Testis (tissue), 3 donors: Measurements from ENCODE around the gene DIO1. TPM values are rescaled to one million over a fixed set of nuclear protein-coding genes. Genes with fewer than 3 reads are reported as not detected.

Source experiments
- DNase-seq: peaks from one replicate; pipeline ENCODE4 v3.0.0-alpha.2; 2019
- H3K27ac ChIP-seq, 2 donors: fragments of 200-600 bp; sonication (generic); one replicate each; pipeline ENCODE4 v1.5.1; 2019
- H3K27me3 ChIP-seq: fragments of 200-600 bp; sonication (generic); one replicate; pipeline ENCODE4 v1.5.1; 2019
- H3K36me3 ChIP-seq: fragments of 200-600 bp; sonication (generic); one replicate; pipeline ENCODE4 v1.5.1; 2017; ENCODE audit warnings: low read depth; ENCODE audit errors: missing control alignments
- H3K4me1 ChIP-seq: fragments of 200-600 bp; sonication (generic); one replicate; pipeline ENCODE4 v1.5.1; 2019
- H3K4me3 ChIP-seq, 2 donors: fragments of 200-600 bp; sonication (generic); one replicate each; pipeline ENCODE4 v1.5.1; 2017 to 2019
- H3K9me3 ChIP-seq: fragments of 200-600 bp; sonication (generic); one replicate; pipeline ENCODE4 v1.5.1; 2017
- POLR2A ChIP-seq: fragments of 450-650 bp; IDR thresholded peaks from one replicate; pipeline ENCODE4 v1.6.1; 2017; ENCODE audit warnings: antibody characterized with exemption, mild to moderate bottlenecking, moderate library complexity
- WGBS, 2 donors: methylation state at CpG; one replicate each; pipeline ENCODE4 v1.1.5; 2018; 5-methylcytosine and 5-hydroxymethylcytosine counted together
- intact Hi-C: fragments of 100-400 bp; cut with DNase I; formaldehyde crosslinking; loops from one replicate; pipeline ENCODE4 v1.15.1; 2023; ENCODE audit warnings: low total_unique reads
- polyA plus RNA-seq: library from polyadenylated mRNA; stranded (reverse); fragments of 350-450 nt; fragmentation: Illumina TruSeq; extraction: RNeasy Lipid Tissue Mini Kit (QIAGEN cat#74804); gene quantifications from one replicate; pipeline ENCODE4 v1.2.3, GENCODE V29; 2014; ENCODE audit warnings: low read depth, low replicate concordance; ENCODE audit not compliant: insufficient read depth
- total RNA-seq, 2 donors: library from RNA; depleted of rRNA; stranded (reverse); fragments of >200 nt; gene quantifications; one replicate each; pipeline ENCODE4 v1.2.3, GENCODE V29; 2016
- TF ChIP-seq, protein P1 (sequence below), 3 experiments: fragments of 450-650 bp in 2 of 3; fragments of 200-600 bp in 1 of 3; sonication (generic) in 1 of 3; IDR thresholded peaks; one replicate each; pipeline ENCODE4 v1.5.1; 2016 to 2019; ENCODE audit warnings: antibody characterized with exemption in 3 of 3, mild to moderate bottlenecking in 2 of 3, moderate library complexity in 1 of 3

DIO1 gene
- total and polyA plus RNA-seq, 3 donors from 2014 or later, result 0.81 to 1.7 TPM; not detected in 1

GRCh38 chr1:53899708-53900107, 5.7 kb downstream of the DIO1 start:
- intact Hi-C loops, result no loop called here
- Histone ChIP-seq H3K4me3 (no peak overlapping the region), H3K27me3 (no peaks in the 10 kb centered on the region), H3K9me3 (no peaks in the 10 kb centered on the region), H3K27ac (no peak overlapping the region), H3K4me1 (no peaks in the 10 kb centered on the region), H3K36me3 (no peaks in the 10 kb centered on the region)
- TF ChIP-seq, protein P1, sequence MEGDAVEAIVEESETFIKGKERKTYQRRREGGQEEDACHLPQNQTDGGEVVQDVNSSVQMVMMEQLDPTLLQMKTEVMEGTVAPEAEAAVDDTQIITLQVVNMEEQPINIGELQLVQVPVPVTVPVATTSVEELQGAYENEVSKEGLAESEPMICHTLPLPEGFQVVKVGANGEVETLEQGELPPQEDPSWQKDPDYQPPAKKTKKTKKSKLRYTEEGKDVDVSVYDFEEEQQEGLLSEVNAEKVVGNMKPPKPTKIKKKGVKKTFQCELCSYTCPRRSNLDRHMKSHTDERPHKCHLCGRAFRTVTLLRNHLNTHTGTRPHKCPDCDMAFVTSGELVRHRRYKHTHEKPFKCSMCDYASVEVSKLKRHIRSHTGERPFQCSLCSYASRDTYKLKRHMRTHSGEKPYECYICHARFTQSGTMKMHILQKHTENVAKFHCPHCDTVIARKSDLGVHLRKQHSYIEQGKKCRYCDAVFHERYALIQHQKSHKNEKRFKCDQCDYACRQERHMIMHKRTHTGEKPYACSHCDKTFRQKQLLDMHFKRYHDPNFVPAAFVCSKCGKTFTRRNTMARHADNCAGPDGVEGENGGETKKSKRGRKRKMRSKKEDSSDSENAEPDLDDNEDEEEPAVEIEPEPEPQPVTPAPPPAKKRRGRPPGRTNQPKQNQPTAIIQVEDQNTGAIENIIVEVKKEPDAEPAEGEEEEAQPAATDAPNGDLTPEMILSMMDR (IDR thresholded peaks at IDR 0.05), result no peak
- no peak for TF ChIP-seq POLR2A
- WGBS, 2 donors, result 93% methylated on average over 3 of the region's 3 CpGs
- no peak for DNase-seq

DNA sequence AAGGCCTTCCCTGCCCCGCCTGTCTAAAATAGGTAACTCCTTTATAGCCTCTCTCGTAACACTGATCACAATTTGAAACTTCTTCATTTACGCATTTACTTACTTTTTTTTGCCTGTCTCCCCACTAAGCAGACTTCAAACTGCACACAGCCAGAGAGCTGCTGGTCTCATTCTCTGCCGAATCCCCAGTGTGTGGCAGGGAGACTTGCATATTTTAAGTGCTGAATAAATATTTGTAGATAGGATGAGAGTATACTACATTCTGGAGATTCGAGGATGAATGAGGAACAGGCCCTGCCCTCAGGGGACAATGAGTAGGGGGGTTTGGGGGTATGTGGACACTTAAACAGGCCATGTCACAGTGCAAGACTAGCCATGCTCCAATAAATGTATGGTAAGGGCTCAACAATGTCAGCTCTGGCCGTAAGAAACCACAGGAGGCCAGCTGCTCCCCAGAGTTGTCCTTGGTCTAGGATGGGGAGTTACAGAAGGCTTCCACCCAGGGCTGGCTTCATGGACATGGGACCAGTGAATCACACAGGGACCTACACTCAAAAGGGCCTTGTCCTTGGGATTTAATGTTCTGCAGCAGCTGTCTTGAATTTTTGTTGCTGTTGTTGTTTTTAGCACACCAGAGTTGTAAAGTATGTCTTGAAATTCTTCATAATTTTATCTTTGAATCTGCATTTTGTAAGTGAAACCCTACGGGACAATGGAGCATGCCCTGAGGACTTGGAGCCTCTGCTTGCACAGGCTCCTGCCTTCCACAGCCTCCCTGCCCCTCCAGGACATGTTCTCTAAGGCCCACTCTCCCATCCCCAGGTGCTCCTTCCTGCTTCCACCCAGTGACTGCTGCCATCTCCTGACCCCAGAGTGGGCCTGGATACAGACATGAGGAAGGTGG, 8.5 kb downstream of the DIO1 start:
- TF ChIP-seq, protein P1 (IDR thresholded peaks at IDR 0.05), result no peak
- no peak for TF ChIP-seq POLR2A
- DNase-seq, result no peak
- WGBS, 2 donors, result 67 to 70% methylated on average over 7 of the region's 7 CpGs
- Histone ChIP-seq H3K4me1 (no peaks in the 10 kb centered on the region), H3K27ac (peak overlapping the region in 1 of 2 donors; percentile 10), H3K27me3 (no peaks in the 10 kb centered on the region), H3K4me3 (no peak overlapping the region), H3K36me3 (no peaks in the 10 kb centered on the region), H3K9me3 (no peaks in the 10 kb centered on the region)
- intact Hi-C loops, result no loop called here

DNA sequence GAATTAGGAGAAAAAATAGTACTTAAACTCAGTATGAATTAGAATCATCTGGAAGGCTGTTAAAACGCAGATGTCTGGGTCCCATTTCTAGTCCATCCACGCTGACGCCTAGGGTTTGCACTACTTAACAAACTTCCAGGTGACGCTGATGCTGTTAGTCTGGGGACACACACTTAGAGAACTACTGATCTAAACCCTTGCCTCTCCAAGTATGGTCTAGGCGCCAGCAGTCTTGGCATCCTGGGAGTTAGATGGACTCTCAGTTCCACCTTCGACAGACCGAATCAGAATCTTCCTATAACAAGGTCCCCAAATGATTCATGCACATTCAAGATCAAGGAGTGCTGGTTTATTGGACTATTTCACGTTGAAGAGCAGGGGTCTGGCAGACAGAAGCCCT, 11.5 kb downstream of the DIO1 start:
- no peaks in the 10 kb centered on the region for H3K27me3 ChIP-seq
- no peaks in the 10 kb centered on the region for H3K9me3 ChIP-seq
- H3K27ac ChIP-seq, result no peak overlapping the region
- WGBS, 2 donors, result 98% methylated on average over 8 of the region's 8 CpGs
- no peak overlapping the region for H3K4me3 ChIP-seq
- H3K36me3 ChIP-seq, result no peaks in the 10 kb centered on the region
- no peak for DNase-seq
- H3K4me1 ChIP-seq, result peaks cover 8% of the 10 kb centered on the region
- TF ChIP-seq, protein P1 (IDR thresholded peaks at IDR 0.05), result no peak
- no peak for TF ChIP-seq POLR2A
- intact Hi-C loops, result no loop called here

DNA sequence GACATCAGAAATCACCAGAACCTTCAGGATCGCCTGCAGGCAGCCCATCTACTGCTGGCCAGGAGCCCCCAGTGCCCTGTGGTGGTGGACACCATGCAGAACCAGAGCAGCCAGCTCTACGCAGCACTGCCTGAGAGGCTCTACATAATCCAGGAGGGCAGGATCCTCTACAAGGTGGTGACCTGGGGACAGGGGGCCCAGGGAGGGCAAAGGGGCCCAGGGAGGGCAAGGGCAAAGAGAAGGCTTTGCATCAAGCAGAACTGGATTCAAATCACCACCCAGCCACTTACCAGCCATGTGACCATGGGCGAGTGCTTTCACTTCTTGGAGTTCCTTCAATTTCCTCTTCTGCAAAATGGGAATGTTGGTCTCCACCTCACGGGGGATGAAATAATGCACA, 12.1 kb downstream of the DIO1 start:
- peaks cover 8% of the 10 kb centered on the region for H3K4me1 ChIP-seq
- no peaks in the 10 kb centered on the region for H3K27me3 ChIP-seq
- H3K36me3 ChIP-seq, result no peaks in the 10 kb centered on the region
- H3K9me3 ChIP-seq, result no peaks in the 10 kb centered on the region
- DNase-seq, result no peak
- intact Hi-C loops, result no loop called here
- no peak overlapping the region for H3K4me3 ChIP-seq
- WGBS, 2 donors, result 93 to 96% methylated on average over 3 to 4 of the region's 4 CpGs
- TF ChIP-seq POLR2A, result no peak
- TF ChIP-seq, protein P1 (IDR thresholded peaks at IDR 0.05), result no peak
- no peak overlapping the region for H3K27ac ChIP-seq
